Measurements from ENCODE around the gene TMA7.

The TMA7 gene

DNA sequence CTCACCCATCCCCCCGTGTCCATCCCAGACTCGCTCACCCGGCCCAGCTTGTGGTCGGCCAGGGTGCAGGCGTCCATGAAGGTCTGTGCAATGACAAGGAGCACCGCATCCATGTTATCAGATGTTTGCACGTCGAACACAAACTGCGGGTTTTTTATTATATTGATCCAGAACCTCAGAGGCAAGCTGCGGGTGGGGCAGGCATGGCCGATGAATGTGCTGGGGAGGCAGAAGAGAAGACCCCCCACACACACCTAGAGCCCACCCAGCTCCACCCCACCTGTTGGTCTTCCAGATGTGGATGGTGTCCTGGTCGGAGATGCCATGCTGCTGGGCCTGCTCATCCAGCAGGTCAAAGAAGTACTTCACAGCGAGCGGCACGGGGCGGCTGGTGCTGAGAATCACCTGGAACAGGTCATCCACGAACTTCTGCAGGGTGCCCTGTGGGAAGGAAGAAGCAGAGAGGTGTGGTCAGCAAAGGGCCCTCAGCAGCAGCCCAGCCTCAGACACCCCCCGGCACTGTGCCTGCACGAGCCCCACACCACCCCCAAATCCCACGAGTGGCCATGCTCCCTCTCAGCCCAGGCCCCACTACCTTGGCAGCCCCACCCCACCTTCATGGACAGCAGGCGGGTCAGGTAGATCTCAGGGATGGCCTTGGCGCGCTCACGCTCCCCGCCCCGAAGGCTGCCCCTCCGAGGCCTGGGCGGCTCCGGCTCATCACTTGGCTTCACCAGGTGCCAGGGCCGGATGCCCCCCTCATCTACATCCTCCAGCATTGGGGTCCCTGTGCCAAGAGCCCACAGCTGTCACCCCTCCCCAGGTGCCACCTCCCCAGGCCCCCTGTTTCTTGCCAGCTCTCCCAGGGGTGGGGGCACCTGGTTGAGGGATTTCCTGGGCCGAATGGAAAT is 30.5 kb upstream of the TMA7 start:
- DNase-seq, result no peak

DNA sequence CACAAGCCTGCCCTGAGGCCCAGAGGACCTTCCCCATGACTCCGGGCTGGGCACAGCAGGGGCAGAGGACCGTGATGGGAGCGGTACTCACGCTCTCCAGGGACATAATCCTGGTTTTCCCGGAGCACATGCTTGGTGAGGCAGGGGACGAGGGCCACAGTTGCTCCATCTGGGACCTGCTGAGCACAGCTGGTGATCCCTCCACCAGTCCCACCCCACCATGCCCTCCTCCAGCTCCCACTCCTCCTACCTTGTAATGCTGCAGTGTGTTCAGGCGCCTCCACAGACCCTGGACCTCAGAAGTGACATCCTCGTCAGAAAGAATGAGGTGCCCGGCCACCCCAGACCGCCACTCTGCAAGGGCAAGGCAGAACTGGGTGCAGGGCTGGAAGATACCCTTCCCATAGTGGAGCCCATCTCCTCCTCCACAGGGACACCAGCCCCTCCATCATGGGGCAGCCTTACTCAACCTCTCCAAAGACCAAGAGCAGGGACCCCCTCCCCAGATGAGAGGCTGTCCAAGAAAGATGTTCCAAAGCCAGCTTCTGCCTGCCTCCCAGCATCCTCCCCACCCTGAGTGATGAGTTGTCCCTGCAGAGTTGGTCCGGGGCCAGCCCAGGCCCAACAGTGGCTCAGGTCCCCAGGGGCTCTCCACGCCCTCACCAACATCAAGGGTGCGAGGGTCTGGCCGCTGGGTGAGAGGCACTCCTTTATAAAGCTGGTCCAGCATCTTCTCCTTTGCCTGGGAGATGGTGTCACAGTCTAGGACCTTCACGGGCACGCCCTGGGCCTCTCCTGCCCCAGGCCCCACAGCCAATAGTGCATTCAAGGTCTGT is 29.6 kb upstream of the TMA7 start:
- no peak for DNase-seq

DNA sequence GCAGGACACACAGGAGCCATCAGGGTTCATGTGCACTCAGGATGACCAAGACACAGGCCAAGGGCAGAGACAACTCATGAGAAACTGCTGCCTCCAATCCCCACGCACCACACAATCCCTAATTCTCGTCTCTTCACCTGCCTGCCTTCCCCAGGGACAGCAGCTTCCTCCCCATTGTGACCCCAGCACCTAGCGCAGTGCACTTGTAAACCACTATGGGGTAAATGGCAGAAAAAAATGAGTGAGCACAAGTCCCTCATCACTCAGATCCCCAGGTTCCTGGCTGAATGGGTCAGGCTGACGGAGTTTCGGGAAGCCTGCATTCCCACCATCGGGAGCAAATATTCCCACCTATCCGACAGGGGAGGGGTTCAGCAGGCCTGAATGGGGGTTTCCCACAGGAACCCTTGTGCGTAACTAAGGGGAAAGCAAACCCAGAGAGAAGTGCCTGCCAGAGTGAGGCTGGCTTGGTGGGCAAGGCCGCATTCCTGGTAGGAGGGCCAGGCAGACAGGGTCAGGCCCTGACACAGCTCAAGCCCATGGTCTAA is 28.9 kb upstream of the TMA7 start:
- no peak for DNase-seq

DNA sequence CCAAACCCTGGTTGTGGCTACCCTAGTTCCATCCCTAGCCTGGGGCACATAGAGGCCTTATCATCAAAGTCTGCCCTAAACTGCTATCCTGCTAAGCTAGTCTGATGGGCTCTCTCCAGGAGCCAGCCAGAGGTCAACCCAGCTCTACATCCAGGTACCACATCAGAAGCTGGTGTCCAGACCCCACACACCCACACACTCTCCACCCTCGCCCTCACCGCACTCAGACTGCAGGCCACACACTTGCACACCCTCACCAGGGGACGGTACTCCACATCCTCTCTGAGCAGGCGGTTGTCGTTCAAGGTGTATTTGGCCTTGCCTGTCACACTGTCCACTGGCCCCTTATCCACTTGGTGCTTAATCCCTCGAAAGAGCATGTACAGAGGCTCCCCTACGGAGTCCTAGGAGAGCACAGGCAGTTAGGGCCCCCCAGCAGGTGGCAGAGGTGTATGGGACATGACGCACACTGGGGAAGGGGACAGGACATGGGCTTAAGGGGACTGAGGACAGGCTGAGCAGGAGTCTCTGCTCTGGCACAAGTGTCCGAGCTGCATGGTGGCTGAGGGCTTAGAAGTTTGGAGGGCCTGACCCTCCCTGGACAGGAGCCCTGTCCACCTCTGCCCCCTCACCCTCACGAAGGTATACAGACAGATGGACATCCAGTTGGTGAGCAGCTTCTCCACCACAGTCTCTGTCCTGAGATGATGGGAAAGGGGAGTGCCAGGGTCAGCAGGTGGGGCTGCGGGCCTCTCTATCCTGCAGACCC is 28.3 kb upstream of the TMA7 start:
- DNase-seq, result no peak

DNA sequence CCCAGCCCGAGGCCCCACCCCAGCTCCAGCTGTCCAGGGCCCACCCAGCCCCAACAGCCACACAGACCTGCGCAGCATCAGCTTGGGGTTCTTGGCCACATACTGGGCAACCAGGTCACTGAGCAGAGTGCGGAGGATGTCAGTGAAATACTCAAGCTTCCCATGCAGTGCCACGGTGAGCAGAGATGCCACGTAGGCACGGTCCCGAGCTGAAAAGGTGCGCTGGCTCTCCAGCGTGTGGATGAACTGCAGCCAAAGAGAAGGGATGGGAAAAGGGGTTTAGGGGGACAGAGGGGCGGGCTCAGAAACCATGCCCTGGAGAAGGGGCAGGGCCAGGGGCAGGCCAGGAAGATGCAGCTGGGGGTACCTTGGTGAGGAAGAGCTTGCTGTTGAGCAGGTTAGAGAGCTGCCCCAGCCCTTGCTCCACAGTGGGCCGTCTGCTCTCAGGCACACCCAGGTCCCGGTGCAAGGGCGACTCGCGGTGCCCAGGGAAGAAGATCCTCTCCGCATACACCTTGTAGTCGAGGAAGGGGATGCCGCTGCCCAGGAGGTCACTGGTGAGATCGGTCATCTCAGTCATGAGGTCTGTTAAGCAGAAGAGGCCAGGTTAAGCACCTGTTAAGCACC is 27.6 kb upstream of the TMA7 start:
- DNase-seq, result no peak

DNA sequence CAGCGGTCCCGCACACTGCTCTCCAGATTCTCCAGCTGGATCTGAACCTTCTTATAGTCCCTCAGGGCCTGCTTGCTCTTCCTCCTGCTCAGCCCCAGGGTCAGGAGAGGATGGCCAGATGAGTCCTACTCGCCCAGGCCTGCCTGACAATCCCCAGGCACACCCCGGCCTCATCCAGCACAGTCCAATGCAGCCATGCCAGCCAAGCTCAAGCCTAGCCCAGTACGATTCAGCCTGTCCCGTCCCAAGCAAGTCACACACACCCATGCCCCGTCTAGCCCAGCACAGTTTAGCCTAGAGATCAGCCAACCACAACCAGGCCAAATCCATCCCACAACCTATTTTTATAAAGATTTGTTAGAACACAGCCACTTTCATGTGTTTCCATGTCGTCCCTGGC is 27.0 kb upstream of the TMA7 start:
- DNase-seq, result no peak

DNA sequence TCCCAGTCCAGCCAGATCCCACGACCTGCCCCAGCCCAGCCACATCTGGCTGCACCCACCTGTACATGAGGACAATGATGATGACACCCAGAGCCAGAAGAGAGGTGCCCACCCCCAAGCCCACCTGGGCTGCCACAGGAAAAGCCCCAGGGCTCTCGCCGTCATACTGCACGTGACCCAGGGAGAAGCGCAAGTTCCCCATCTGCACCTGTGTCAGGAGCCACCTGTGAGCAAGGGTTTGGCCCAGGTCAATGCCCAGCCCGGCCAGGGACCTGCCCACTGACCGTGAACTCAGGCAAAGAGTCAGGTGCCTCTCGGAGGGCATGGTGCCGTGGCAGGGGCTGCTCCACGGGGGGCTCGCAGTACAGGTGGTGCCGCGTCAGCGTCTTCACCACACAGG is 26.4 kb upstream of the TMA7 start:
- no peak for DNase-seq

DNA sequence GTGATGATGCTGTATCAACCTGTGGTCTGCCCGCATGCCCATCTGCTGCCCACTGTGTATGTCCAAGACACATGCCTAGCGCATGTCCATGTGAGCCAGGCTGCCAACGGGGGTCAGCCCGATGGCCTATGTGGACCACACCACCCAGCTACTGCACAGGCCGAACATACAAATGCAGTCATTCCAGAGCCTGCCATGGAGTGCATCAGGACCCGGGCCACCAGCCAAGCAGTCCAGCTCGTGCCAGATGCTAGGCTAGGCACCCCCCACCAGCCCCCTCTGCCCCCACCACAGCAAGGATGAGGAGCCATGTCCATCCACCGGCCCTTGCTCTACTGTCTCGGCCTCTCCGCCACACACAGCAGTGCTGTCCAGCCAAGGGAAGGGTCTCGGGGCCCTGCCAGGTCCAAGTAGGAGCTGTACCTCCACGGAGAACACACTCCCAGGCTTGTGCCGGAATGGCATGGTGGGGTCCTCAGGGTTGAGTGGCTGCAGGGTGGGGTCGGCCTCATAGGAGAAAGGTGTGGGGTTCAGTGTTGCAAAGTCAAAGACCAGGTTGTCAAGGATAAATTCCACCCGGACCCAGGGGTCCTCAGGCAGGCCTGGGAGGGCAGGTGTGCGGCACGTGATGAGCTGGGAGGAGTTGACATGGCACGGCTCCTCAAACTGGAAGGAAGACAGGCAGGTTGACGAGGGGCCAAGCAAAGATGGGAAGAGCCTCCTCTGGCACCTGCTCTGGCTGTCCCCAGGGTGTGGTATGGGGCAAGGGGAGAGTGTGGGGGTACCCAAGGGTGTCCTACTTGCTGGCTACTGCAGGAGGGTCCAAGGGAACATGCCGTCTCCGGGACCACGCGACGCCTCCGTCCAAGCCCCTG is 25.4 kb upstream of the TMA7 start:
- no peak for DNase-seq

DNA sequence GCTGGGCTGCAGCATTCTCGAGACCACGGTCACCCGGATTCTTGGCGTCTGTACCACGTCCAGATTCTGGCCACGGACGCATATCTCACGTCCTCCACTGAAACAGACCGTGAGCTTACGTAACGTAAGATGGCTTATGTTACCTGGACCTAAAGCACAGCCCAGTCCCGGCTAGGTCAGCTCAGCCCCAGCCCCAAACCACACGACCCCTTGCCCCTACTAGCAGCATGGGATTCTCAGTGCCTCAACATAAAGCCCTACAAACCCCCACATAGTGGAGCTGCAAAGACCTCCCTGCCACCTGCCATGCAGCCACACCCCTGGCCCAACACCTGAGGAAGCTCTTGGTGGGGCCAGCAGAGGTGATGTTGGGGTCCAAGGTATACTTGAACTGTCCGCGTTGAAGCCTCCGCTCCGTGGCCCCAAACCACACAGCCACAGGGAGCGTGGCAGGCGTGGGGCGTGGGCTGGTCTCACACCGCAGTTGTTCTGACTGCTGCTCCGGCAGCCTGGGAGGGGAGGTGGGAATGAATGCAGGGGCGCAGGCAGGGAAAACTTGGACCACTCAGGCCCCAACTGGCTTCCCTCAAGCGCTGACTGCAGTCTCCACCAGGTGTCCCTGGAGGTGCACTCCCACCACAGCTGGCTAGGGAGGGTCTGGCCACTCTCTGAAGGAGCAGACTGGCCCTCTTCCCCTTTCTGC is 24.7 kb upstream of the TMA7 start:
- DNase-seq, result no peak

DNA sequence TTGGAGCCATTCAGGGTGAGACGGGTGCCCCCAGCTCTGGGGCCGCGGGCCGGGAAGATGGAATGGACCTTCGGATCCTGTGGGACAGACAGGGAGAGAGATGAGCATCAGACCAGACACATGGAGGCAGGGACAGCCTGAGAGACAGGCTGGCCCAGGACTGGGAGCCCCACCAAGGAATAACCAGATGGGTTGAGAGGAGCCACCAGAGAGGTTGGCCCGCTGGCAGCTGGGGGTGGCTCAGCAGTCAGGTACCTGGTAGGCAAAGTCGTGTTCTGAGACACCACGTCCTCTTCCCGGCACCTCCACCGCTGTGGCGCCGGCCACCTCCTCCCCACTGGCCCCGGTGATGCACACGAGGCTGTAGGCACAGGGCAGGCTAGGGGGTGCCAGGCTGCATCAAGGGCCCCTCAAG is 24.0 kb upstream of the TMA7 start:
- no peak for DNase-seq

DNA sequence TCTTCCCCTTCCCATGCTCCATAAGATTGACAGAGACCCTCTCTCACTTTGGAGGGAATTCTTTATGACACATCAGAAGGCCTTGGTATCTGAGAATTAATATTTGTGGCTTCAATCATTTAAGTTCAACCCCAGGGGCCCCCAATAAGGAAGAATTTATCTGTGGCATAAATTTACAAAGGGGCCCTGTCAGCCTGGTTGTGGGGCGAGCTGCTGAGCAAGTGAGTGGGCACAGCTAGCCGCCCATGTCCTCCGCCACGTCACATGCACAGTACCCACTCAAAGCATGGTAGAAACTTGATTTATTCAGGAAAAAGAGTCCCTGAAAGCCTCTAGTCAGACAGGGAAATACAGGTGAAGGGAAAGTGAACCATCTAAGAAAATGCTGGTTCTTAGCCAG is 23.5 kb upstream of the TMA7 start:
- DNase-seq, result no peak

DNA sequence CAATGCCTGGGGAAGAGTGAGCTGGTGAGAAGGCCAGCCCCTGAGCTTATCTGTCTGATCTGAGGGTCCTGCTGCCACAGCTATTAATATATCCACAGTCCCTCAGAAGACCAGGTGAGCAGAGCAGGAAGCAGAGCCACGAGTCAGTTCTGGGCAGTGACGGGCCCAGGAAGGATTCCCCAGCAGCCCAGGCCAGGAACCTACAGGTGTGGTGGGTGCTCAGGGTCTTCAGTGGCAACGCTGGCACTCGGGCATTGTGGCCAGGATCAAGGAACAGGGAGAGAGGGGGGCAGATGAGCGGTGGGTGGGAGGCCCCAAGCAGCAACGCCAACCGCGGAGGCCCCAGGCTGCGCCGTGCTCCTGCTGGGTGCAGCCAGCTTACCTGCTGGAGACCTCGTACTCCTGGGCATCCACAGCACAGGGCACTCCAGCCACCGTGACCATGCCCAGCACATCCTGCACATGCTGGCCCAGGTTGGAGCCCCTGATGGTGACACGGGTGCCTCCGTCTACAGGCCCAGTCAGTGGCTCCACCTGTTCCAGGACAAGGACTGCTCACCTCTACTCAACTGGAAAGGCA is 22.4 kb upstream of the TMA7 start:
- no peak for DNase-seq

DNA sequence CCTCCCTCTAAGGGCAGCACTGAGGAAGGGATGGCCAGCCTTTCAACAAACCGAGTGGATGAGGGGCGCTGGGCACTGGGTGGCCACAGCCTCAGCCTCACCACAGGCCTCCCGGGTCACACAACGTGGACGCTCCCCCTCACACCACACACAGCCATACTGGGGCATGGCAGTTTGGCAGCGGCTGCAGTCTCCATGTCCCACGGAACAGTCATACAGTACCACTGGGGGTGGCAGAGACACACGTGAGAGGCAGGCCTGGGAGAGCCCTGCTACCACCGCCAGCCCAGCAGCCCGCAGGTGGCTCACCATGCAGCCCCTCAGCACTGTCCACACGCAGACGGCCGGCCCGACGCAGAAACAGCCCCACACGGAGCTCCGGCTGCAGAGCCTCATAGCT is 21.9 kb upstream of the TMA7 start:
- no peak for DNase-seq

DNA sequence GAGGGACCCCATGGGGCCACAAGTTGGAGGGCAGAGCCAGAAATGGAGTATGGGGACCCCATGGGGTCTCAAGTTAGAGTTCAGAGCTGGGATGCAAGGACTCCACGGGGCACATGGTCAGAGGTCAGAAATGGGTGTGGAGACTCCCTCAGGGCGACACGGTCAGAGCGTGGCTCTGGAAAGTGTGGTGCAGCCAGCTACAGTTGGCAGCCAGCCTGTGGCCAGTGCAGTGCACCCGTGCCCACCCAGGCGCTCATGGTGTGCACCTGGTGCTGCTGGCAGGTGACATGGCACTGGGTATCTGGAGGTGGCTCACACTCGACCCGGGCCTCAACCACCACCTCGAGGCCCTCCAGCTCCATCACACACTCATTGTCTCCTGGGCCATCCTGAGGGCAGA is 21.4 kb upstream of the TMA7 start:
- no peak for DNase-seq

DNA sequence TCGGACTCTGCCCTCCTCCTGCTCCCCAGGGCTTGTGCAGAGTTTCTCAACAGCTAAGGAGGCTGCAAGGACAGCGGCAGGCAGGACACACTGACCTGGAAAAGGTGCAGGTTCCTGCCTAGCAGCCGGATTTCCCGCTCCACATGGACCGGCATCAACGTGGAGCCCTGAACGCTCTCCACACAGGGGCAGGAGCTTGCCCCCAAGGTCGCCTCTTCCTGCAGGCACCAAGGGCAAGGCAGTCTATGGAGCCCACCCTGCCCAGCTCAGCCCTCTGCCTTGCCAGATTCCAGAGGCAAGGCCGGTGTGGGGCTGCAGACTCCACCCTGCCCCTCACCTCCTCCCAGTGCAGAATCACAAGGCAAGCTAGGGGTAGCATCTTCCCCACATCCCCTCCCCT is 20.9 kb upstream of the TMA7 start:
- DNase-seq, result no peak

DNA sequence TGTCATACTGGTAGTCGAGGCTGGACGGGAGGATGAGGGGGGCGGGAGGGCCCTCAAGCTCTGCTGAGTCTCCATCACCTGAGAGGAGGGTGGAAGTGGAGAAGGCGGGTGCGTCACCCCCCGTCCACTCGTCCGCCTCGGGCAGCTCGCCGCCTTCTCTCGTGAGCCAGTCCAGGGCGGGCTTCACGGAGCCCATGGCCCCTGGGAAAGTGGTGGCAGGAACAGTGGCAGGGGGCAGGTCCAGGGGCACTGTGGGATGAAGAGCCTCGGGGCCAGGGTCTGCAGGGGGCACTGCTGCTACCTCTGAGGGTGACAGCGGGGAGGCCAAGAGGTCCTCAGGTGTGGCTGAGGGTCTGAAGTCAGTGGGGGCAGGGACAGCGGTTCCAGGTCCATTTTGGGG is 20.5 kb upstream of the TMA7 start:
- no peak for DNase-seq

DNA sequence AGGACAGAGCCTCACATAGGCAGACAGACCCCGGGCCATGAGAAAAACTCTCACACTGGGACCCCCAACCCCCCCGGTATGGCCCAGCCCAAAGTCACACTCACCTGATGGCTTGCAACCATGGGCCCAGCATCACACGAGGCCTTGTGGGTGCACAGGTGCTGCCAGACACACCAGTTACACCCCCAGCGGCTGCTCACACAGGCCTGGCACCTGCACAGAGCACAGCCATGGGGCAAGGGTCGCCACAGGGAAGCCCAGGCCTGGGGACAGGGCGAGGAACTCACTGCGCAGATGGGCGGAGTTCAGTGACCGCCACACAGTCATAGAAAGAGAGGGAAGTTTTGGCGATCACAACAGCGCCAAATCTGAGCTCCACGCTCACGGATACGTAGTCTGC is 19.5 kb upstream of the TMA7 start:
- DNase-seq, result no peak

DNA sequence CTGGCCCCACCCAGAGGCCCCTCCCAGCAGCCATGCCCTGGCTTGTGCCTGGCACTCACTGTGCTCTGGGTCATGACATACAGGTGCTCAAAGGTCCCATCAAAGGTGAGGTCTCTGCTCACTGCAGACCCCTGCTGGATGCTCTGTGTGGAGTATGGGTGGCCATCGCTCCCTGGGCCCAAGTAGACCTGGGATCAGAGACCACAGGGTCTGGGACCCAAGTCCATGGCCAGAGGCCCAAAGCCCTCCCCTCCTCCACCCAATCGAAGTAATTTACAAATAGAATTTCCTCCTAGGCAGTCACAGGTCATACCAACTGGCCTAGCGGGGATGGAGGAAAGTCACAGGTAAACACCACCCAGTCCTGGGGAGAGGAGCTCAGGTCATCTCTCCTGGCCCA is 17.8 kb upstream of the TMA7 start:
- DNase-seq, result no peak

DNA sequence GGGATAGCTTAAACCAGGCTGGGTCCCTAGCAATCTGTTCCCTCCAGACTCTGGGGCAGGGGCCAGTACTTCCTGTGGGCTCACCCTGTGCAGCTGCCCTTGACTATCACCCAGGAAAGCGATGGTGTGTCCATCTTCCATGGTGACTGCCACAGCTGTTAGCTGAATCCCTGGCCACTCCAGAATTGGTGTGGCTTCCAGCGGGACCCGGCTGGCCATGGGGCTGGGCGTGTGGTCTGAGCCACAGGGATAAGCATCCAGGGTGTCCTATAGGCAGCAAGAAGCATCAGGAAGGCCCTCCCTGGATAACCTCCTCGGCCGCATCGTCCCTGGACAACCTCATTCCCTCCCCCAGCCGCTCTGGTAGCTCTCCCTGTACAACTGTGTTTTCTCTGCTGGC is 17.4 kb upstream of the TMA7 start:
- no peak for DNase-seq

DNA sequence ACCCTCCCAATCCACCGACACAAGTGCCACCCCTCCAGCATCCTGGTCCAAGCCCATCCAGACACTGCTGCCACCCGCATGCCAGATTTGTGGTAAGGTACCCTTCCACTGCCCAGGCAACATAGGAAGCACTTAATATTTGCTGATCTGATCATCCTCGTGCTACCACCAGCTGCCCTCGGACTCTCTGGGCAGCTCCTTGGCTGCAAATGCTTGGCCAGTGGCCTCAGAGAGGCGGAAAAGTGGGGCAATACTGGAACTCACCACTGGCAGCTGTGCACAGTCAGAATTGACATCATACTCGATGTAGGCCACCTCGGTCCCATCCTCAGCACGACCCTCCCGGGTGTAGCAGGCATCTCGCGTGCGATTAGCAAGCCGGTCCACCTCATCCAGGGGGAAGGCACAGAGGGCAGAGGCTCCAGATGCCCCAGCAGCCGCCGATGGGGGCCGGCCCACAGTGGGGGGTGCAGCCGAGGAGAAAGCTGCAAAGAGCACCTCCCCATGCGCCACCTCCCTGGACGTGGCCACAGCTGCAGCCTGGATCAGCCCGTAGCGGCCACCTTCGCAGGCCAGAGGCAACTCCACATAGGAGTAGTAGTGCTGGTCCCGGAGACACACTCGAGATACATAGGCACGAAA is 16.7 kb upstream of the TMA7 start:
- DNase-seq, result no peak
